HG03575 (cell line): Measurements from ENCODE around the gene ADCY5.

Source experiments
- ATAC-seq: cut with Tn5 transposase; IDR thresholded peaks from one replicate; pipeline ENCODE4 v1.9.1; 2021; ENCODE audit not compliant: unreplicated experiment, insufficient number of reproducible peaks, low FRiP score; ENCODE audit errors: extremely low read depth

The ADCY5 gene

GRCh38 chr3:123378409-123378915, 70.4 kb downstream of the ADCY5 start:
- no peak for ATAC-seq

- no peak for ATAC-seq
Measured at GRCh38 chr3:123377243-123377740, 71.6 kb downstream of the ADCY5 start.

- no peak for ATAC-seq
Measured at GRCh38 chr3:123376451-123377242, 72.2 kb downstream of the ADCY5 start.

- ATAC-seq, result no peak
Measured at GRCh38 chr3:123375014-123375940, 73.6 kb downstream of the ADCY5 start.

GRCh38 chr3:123374016-123374415, 74.9 kb downstream of the ADCY5 start:
- ATAC-seq, result no peak

GRCh38 chr3:123373474-123373987, 75.4 kb downstream of the ADCY5 start:
- ATAC-seq, result no peak

- no peak for ATAC-seq
Measured at GRCh38 chr3:123372686-123373473, 76.0 kb downstream of the ADCY5 start.

- no peak for ATAC-seq
Measured at GRCh38 chr3:123371859-123372685, 76.8 kb downstream of the ADCY5 start.

- no peak for ATAC-seq
Measured at GRCh38 chr3:123371426-123371825, 77.5 kb downstream of the ADCY5 start.

GRCh38 chr3:123370819-123371218, 78.1 kb downstream of the ADCY5 start:
- ATAC-seq, result no peak

- no peak for ATAC-seq
Measured at GRCh38 chr3:123369085-123369484, 79.8 kb downstream of the ADCY5 start.

- no peak for ATAC-seq
Measured at GRCh38 chr3:123367467-123368154, 81.3 kb downstream of the ADCY5 start.

GRCh38 chr3:123365450-123366143, 83.3 kb downstream of the ADCY5 start:
- ATAC-seq, result no peak

- no peak for ATAC-seq
Measured at GRCh38 chr3:123361071-123361470, 87.8 kb downstream of the ADCY5 start.

- ATAC-seq, result no peak
Measured at GRCh38 chr3:123357275-123357674, 91.6 kb downstream of the ADCY5 start.

- ATAC-seq, result no peak
Measured at GRCh38 chr3:123353850-123354233, 95.0 kb downstream of the ADCY5 start.
